Astrocyte of the cerebellum (primary cell): ENCODE measurements around the gene DRAP1.

Experiments used
- DNase-seq: peaks from one replicate; pipeline ENCODE4 v3.0.0-alpha.2; 2011; ENCODE audit warnings: low read depth
- H3K4me3 ChIP-seq: 2 replicates; pipeline ENCODE4 v1.5.1; 2011; ENCODE audit warnings: mild to moderate bottlenecking, low read depth, low read length, moderate library complexity
- in situ Hi-C: cut with HindIII; loops from 2 replicates; pipeline ENCODE4 v1.10.0; 2017; ENCODE audit warnings: low sequenced_read_pairs
- TF ChIP-seq, protein P1 (sequence below): IDR thresholded peaks from 2 replicates; pipeline ENCODE4 v1.5.1; 2012; ENCODE audit warnings: low read length, low read depth, moderate library complexity, mild to moderate bottlenecking; ENCODE audit errors: missing control alignments

DRAP1 gene

DNA sequence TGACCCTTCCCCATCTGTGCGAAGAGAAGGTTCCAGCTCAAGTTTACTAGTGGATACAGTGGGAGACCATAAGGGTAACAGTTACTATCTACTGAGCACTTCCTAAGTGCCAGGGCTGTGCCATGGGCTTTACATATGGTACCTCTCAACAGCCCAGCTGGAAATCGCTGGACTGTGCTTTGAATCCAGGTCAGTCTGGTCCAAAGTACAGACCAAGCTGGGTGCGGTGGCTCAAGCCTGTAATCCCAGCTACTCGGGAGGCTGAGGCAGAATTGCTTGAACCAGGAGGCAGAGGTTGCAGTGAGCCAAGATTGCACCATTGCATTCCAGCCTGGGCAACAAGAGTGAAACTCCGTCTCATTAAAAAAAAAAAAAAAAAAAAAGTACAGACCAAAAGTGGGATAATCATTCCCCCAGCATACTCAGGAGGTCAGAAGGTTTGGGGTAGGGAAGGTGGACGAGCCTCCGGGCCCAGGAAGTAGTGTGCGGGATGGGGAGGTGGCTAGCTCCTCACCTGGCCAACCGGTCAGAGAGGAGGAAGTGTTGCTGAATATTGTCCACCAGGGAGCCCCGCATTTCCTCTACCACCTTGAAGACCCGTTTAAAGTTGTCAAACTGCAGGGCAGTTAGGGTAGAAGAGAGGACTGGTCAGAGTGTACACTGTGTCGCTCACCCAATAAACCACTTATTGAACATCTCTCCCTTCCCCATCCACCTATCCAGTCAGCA lies 33.3 kb upstream of the DRAP1 start:
- in situ Hi-C loops = no loop called here

DNA sequence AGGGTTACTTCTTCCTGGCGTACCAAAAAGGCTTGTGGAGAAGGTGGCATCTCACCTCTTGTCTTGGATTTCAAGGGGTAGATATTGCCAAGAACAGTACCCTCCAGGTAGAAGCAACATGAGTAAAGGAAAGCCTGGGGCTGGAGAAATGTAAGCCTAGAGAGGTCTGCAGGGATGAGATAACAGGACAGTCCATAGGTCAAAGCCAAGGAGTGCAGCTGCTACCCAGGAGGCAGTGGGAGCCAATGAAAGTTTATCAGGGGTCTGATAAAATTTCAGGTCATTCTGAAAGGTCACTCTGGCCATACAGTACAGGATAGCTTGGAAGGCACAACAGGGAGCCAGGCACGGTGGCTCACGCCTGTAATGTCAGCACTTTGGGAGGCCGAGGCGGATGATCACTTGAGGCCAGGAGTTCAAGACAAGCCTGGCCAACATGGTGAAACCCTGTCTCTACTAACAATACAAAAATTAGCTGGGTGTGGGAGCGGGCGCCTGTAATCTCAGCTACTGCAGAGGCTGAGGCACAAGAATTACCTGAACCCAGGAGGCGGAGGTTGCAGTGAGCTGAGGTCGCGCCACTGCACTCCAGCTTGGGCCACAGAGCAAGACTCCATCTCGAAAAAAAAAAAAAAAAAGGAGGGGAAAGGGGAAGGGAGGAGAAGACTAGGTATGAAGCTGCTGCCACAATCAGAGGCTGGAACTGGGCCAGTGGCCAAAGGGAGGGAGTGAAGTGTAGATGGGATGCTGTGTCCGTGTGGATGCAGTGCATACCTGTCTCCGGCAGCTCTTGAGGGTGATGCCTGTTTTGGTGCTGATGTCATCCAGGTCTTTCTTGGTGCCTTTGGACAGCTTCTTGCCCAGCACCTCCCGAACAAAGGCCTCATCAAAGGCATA lies 32.2 kb upstream of the DRAP1 start:
- peak overlapping the region; percentile 81 for H3K4me3 ChIP-seq
- in situ Hi-C loops = no loop called here
- DNase-seq = no peak
- TF ChIP-seq, protein P1, sequence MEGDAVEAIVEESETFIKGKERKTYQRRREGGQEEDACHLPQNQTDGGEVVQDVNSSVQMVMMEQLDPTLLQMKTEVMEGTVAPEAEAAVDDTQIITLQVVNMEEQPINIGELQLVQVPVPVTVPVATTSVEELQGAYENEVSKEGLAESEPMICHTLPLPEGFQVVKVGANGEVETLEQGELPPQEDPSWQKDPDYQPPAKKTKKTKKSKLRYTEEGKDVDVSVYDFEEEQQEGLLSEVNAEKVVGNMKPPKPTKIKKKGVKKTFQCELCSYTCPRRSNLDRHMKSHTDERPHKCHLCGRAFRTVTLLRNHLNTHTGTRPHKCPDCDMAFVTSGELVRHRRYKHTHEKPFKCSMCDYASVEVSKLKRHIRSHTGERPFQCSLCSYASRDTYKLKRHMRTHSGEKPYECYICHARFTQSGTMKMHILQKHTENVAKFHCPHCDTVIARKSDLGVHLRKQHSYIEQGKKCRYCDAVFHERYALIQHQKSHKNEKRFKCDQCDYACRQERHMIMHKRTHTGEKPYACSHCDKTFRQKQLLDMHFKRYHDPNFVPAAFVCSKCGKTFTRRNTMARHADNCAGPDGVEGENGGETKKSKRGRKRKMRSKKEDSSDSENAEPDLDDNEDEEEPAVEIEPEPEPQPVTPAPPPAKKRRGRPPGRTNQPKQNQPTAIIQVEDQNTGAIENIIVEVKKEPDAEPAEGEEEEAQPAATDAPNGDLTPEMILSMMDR = no peak

More for the DNA sequence above, 33.3 kb upstream of the DRAP1 start:
- H3K4me3 ChIP-seq = no peak overlapping the region
- DNase-seq = no peak
- TF ChIP-seq, protein P1 = no peak

DNA sequence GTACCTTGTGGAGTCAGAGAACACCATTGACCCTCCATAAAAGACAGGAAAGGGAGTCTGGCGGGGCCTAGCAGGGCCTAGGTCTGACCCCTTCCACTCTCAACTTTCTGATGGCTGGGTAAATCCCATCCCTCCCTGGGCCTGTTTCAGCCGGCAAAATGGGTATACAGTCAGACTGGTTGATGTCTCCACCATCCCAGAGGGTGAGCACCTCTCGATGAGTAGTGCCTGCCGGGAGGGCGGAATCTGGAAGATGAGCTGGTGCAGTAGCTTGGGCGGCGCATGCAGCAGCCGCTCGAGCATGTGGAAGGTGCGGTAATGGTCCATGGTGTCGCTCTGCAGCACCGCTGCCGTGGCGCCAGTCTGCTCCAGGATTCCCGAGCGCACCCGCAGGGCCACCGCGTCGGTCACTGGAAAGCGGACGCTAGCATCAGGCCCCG lies 31.5 kb upstream of the DRAP1 start:
- peak overlapping the region; percentile 81 for H3K4me3 ChIP-seq
- no peak for DNase-seq
- in situ Hi-C loops = no loop called here
- TF ChIP-seq, protein P1 = no peak

DNA sequence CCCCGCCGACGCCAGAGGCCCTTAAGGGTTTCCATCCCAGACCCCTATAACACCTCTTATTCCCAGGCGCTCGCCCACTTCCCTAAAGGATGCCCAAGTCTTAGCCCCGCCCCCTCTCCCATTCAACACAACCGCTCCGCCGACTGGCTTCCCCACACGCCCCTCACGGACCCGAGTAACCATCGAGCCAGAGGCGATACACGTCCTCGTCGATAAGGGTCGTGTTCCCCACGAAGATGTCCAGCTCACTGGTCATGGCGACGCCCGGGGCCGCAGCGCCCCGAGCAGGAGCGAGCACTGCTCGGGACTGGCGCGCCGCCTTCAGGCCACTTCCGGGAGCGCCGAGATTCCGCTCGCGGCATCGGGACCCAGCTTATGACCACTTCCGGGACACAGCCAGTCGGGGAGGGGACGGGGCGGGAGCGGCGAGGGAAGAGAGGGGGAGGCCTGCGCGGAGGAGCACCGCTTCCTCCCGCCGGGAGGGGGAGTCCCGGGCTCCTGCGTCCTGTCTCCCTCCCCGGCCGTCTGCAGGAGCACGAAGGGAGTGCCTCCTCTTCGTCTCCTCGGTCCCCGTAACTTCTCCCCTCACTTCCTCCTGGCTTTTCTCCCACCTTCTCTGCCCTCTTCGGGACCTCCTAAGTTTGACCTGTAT lies 30.9 kb upstream of the DRAP1 start, which contains the start of gene FIBP:
FIBP (minus strand) TSS at position 309 of the 652 bp plus-strand sequence; CDS start at position 256, 53 bp downstream.
- peak within 1 kb of the TSS; percentile 81 for H3K4me3 ChIP-seq
- in situ Hi-C loops = no loop called here
- peak; percentile 89 for DNase-seq
- TF ChIP-seq, protein P1 = peak; percentile 84

DNA sequence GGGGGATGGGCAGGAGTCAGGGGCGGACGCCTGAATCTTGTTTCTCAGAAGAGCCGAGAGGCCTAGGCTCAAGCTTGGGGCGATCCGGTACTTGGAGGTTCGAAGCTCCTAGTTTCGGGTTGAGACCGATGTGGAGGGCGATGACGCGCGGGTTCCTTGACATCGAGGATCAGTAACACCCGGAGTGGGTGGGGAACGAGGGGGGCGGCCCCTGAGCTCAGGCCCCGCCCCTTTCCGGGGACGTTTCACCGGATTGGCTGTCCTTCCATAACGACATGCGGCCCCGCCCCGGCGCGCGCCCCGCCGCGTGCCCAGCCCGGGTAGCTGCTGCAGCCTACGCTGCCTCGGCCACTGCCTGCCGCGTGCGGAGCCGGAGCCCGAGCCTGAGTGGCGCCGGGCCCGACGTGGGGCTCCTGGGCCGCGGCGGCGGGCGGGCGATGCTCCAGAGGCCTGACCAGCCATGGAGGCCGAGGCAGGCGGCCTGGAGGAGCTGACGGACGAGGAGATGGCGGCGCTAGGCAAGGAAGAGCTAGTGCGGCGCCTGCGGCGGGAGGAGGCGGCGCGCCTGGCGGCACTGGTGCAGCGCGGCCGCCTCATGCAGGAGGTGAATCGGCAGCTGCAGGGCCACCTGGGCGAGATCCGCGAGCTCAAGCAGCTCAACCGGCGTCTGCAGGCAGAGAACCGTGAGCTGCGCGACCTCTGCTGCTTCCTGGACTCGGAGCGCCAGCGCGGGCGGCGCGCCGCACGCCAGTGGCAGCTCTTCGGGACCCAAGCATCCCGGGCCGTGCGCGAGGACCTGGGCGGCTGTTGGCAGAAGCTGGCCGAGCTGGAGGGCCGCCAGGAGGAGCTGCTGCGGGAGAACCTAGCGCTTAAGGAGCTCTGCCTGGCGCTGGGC lies 28.7 kb upstream of the DRAP1 start, which contains the start of gene CCDC85B:
CCDC85B (plus strand) TSS at position 350 of the 895 bp plus-strand sequence; CDS start at position 461, 111 bp downstream.
- in situ Hi-C loops = no loop called here
- peak; percentile 81 for DNase-seq
- peak within 1 kb of the TSS; percentile 72 for H3K4me3 ChIP-seq
- TF ChIP-seq, protein P1 = peak; percentile 4
